Activated CD8-positive, alpha-beta memory T cell treated with anti-CD3 and anti-CD28 coated beads, Interleukin-2, amount 50 U/mL, for 24 hours (primary cell): ENCODE measurements around the gene KRT80.
"Not testable (repeated sequence)": the region's sequence is repeated elsewhere in the genome, so short reads cannot be mapped to it uniquely, and the experiment has no call there.

Experiments used
- DNase-seq: peaks from one replicate; pipeline ENCODE4 v3.0.0-alpha.2; 2020; ENCODE audit errors: extremely low read depth

The KRT80 gene

DNA sequence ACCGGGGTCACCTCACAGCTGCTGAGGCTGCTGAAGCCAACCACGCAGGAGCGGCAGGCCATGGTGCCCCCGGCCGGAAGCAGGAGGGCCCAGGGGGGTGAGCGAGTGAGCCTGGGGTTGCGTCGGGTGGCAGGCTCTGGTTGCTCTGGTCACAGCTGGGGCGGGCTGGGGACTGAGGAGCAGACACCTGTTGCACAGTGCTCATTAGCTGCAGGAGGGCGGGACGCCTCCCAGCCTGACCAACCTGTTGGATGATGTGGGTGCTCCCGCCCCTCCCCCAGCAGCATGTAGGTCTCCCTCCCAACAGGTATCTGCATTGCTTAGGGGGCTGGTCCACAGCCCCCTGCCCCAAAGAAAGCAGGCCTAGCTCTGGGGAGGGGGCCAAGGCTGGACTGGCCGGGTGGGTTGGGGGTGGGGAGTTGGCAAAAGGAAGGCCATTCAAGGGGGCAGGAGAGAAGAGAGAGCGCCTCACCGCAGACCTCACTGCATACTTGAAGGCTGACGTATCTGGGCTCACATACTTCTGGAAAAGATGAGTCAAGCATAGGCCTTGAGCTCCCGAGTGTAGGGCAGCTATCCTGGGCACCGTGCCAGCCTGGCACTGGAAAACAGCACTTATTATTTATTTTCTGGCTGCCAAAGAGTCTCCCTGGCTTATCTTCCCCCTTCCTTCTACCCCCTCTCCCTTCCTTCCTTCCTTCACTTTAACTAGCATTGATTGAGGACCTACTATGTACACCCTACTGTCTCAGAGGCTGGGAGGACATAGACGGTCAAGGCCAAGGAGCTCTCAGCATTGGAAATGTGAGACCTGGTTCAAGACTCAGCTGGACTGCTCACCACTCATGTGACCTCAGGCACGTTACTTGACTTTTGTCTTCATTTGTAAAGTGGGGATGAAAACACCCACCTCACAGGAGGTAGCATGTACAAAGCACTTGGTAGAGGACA, at the start of gene KRT80:
Gene KRT80 (minus strand): TSS at position 174 of the 951 bp plus-strand sequence. CDS start 112 bp downstream, at position 62.
- no peak for DNase-seq

DNA sequence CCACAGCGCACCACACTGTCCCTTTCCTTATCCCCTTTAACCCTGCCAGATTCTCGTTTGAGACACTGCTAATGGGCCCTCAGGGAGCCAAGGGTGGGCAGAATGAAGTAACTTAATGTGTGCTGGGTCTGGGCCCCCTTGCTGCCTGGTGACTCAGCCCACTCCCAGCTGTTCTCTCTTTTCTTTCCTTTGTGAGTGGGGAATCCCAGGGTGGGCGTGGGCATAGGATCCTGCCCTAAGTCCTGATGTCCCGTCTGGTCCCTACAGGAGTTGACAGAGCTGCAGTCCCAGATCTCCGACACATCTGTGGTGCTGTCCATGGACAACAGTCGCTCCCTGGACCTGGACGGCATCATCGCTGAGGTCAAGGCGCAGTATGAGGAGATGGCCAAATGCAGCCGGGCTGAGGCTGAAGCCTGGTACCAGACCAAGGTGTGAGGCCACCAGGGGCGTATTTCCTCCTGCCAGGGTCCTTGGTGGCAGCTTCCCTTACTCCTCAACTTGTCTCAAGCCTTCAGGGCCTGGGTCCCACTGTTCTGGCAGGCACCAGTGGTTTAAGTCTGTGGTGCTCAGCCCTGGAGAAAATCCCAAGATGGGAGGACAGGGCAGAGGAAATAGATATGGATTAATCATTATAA, 49.5 kb upstream of the KRT80 start:
- DNase-seq = no peak

DNA sequence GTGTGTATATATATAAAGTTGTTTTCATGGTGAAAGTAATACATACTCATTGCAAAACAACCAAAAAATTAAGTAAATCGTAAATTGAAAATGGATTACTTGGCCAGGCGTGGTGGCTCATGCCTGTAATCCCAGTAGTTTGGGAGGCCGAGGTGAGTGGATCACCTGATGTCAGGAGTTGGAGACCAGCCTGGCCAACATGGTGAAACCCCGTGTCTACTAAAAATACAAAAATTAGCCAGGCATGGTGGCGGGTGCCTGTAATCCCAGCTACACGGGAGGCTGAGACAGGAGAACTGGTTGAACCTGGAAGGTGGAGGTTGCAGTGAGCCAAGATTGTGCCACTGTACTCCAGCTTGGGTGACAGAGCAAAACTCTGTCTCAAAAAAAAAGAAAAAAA, 48.4 kb upstream of the KRT80 start:
- not testable (repeated sequence) for DNase-seq

DNA sequence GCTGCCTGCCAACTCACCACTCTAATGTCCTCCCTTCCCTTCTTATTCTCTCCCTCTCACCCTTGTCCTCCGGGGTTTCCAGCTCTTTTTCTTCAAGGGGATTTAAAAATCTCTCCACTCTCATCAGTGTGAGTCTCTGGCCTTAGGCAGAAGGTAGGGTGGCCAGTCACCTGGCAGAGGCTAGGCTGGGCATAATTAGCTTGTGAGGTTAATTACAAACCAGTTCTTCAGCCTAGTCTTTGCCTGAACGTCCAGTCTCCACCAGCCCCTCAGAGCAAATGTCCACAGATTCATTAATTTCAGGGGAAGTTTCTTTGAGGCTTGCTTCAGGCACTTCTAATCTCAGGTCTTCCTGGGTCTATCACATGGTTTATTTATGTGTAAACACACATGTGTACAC, 48.0 kb upstream of the KRT80 start:
- DNase-seq = no peak

DNA sequence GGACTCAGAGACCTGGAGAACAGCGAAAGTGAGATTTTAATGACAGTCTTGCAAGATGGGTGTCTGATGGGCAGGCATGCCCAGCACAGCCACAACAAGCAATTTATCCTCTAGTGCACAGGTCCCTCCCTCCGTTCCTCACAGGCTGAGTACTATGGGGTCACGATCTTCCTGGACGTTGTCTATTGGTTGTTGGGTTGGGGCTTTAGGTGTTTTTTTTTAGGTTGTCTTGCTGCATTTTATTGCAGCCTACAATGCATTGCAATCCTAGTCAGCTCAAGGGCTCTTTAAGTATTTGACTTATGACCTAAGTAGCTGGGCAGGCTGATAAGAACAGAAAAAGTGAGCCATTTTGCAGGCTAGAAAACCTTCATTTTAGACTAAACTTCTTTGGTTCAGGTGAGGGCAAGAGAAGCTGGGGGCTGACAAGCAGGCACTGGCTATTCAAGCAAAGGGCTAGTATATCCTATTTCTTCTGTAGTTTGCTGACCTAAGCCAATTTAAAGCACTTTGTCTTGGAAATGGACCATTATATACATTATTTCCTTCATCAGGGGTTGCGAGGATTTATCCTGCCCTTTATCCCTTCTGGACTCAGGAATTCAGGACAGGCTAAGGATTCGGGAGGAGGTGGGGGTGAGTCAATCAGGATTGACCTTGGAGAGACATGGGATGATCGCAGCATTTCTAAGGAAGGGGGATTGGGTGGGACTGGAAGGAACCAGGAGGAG, 47.3 kb upstream of the KRT80 start:
- no peak for DNase-seq

DNA sequence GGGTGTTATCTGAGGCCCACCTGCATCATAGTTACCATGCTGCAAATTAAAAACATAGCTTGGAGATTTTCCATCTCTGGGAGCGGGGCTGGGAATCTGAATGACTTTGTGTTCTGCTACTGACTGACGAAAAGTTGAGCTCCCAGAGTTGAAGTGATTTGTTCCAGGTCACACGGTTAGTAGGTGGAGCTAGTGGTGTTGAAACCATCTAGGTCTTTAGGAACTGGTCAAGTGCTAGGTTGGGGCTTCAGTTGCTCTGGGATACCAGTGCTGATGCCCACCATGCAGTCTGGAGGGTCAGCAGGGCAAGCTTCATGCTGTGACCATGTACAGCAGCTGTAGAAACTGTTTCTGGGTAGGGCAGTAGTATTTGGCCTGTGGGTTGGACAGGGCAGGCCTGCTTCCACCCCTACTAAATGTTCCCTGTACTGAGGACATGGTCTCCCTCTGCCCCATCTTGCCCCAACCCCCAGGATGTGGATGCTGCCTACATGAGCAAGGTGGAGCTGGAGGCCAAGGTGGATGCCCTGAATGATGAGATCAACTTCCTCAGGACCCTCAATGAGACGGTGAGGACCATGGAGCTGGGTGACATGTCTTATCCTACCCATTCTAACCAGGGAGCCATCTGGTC, 46.5 kb upstream of the KRT80 start:
- DNase-seq = no peak

DNA sequence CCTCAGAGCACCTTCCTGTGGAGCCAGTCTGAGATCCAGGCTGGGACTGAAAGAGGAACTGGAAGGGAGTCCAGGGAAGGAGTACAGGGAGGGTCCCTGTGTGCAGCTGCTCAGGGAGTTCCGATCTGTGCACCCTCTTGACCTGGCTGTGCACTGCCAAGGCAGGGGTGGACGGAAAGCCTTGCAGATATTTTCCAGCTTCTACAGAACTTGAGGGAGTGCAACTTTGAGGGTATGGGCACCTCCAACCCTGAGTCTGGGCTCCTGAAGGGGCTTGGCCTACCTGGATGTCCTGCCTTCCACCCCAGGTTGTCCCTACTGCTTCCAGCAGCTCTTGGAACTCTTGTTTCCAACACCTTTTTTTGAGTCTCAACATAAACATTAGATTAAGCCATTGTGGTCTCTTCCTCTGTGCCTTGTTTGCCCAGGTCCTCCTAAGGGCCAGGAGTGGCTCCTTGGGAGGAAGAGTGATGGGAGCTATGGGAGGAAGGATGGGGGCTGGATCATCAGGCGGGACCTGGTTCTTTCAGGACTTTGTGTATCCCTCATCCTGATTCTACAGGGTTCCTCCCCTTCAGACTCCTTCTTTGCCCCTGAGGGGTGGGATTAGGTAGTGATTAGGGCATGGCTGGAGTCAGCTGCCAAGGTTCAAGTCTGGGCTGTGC, 44.7 kb upstream of the KRT80 start:
- no peak for DNase-seq

DNA sequence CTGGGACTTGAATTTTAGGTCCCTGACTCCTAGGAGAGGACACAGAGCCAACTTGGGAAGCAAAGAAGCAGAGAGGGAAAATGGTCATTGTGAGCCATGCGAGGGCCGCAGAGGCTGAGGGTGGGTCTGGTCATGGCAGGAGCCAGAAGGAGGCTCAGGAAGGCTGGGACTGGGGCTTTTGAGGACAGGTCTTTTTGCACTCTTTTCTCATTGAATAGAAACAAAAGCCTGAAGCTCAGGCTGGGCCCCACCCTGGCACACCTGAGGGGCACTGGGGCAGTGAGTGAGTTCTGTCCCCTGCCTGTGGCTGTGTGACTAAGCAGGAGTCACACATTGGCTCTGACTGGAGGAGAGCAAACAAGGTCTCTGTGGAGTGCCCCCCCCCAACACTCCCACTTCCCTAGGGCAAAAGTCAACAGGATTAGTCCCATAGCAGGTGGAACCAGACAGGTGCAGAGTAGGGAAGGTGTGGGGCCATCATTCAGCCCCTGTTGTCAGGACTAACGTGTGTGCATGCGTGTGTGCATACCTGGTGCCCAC, 44.1 kb upstream of the KRT80 start:
- DNase-seq = no peak

DNA sequence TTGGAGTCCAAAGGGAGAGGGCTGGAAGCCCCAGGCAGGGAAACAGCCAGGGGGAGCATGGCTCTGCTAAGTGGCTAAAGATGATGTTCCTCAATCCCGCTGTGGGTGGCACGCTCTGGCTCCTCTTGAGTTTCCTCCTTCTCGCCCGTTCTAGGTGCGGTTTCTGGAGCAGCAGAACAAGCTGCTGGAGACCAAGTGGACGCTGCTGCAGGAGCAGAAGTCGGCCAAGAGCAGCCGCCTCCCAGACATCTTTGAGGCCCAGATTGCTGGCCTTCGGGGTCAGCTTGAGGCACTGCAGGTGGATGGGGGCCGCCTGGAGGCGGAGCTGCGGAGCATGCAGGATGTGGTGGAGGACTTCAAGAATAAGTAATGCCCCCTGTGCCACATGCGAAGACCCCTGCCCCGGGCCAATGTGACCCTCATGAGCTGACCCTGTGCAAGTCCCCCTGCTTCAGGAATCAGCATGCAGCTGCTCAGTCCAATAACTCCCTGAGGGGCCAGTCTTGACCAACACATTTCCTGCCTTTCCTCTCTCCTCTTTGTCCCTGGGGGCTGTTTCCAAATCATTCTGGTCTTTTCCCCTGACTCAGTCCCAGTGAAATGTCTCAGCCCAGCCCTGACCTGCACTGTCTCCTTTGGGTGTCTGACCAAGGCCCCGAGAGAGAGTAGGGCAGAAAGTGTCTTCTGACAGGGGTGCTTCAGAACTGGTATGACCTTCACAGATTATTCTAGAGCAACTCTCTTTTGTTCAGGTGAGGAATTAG, 43.4 kb upstream of the KRT80 start:
- DNase-seq = no peak

DNA sequence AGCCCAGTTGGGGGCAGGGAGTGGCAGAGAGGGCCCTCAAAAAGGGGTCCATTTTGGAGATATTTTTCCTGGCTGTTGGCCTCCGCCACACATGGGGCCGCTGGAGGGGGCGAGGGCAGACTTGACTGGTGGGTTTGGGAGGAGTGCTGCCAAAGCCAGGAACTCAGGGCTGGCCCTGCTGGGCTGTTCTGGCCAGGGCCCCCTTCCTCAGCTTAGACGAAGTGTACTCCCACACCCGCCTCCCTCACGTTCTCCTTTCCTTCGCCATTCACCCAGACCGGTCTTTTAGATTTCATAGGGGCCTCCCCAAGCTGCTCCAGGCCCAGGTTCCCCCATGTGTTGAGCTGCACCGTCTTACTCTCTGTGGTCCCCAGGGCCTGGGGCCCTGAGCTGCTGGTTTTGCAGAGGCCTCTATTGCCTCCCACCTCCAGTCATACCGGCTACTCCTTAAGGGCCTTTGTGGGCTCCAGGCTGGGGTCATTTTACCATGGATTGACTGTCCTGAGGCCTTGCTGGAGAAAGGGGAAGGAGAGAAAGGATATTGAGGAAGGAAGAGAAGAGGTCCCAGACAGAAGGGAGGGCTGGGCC, 42.5 kb upstream of the KRT80 start:
- DNase-seq = no peak

DNA sequence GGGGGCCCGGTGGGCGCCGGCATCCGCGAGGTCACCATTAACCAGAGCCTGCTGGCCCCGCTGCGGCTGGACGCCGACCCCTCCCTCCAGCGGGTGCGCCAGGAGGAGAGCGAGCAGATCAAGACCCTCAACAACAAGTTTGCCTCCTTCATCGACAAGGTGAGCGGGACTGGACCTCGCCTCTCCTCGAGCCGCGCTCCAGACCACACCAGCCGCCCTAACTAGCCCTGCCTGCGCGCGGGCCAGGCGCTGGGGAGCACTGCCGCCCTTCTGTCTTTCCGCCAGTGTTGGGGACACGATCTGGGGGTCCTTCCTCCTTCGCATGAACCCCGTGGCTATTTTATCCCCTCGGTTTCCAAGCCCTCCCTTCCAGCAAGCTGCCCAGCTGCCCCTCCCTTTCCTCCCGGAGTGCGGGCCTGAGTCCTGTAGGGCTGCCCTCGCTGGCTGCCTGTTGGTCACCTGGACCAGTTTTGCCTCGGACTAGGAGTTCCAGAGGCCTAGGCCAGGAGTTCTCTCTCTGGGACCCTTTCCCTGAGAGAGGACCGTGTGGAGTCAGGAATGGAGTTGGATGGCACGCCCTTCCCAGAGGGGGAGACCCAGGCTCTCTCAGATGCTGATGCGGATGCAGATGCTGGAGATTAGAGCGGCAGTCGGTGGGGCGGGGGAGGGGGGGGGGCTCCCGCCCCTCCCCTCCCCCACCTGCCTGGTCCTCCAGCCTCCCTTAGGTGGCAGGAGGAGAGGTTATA, 41.8 kb upstream of the KRT80 start:
- no peak for DNase-seq

DNA sequence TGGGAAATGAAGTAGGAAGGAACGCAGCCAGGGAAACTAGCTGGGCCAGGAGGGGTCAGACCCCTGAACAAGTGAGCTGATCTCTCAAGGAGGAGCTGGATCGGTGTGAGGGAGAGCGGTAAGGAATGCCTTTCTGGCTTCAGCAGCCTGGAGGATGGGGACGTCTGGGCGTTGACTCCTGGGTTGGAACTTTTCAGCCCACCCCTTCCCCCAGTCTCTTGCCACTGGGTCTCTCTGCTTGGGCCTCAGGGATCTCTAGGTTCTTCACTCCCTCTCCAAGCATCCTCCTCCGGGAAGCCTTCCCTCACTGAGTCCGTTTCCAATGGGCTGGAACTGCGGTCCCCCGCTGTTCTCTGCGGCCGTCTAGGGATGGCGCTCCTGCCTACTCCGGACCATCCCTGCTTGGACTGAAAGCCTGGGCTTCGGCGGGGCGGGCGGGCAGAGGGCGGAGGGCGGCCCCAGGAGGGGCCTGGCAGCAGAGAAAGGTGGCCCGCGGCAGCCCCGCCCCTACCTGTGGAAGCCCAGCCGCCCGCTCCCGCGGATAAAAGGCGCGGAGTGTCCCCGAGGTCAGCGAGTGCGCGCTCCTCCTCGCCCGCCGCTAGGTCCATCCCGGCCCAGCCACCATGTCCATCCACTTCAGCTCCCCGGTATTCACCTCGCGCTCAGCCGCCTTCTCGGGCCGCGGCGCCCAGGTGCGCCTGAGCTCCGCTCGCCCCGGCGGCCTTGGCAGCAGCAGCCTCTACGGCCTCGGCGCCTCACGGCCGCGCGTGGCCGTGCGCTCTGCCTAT, 41.1 kb upstream of the KRT80 start, which contains the start of gene KRT7:
Gene KRT7 (plus strand): TSS at position 570 of the 788 bp plus-strand sequence. CDS start 54 bp downstream, at position 624.
- no peak for DNase-seq

DNA sequence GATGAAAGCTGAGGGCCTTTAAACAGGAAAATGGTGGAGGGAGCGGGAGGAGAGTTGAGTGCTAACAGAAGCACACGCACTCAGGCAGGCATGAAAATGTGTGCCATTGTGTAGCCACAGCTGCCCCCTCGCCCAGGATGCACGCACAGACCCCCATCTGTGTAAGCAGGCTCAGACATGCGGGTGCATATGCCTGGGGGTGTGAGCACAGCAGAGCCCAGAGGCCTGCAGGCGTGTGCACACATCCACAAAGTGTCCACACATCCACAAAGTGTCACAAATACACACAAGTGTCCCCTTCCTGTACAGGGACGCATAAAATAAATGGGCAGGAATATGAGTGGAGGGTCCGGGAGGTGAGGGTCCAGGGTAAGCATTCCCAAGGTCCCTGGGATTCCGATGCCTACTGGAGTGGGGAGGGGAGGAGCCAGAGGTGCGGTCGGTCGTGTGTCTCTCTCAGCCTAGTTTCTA, 40.4 kb upstream of the KRT80 start:
- DNase-seq = no peak

DNA sequence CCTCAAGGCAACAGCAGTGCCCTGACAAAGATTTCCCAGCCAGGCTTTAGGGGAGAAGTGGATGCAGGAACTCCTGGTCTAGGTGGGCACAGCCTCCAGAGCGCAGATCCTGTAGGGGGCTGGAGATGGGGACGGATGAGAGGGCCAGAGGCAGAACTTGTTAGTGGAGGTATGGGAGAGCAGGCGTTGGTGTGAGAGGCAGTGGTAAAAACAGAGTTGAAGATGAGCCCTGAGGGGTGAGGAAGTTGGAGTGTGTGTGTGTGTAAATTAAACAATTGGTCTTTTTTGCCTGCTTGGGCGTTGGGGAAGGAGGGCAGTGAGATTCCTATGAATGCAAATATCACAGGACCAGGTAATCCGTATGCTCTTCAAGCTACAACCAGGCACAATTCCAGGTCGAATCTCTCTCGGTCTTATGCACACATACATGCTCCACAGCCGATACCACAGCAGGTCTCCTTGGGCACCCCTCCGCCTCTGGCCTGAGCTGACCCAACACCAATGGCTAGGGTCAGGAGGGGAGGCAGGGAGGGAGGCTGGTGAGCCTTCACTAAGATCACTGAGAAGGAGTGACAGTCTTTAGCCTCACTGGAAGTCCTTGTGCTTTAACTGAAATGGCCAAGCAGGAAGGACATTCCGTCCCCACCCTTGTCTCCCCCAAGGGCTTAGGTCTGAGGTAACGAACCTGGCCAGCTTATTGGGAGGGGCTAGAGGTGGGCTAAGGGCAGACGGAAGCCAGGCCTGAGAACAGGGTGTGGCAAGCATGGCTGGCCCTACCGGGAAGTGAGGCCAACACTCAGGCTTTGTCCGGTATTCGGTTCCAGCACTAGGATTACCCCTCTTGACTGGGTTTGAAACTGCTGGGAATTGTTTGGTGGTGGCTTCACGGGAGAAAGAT, 39.7 kb upstream of the KRT80 start:
- DNase-seq = no peak

DNA sequence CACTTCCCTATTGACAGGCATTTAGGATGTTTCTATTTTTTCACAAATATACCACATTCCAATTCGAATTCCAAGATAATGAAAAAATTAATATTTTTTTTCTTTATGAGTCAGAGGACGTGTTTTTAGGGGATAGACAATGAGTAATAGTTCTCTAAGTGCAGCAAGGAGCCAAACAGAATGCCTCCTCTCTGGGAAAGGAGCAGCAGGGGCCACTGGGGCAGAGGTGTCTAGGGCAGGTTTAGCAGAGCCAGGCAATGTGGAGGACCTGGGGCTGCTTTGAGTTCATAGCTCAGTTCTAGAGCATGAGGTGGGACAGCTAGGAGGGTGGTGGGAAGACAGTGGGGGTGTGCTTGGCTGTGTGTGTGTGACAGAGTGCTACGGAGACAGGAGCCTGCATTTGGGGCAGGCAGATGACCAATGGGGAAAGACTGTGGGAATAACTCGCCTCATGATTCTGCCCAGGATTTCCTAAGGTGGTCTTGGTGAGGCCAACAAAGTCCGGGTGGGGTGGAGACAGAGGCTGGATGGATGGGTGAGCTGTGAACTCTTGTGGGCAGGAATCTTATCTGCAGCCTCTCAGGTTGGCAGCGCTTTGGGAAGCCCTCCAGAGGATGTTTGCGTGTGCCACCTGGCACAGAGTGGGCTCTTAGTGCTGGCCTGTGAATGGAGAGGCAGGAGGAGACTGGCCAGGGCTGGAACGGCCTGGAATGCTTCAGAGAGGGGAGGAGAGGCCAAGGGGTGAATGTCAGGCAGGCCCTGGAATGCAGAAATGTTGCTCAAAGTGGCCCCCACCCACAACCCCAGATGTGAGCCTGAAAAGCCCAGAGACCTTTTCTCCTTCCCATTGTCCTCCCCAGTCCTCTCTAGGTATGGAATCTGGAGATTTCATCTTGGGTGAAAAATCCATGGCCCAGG, 38.8 kb upstream of the KRT80 start:
- no peak for DNase-seq

DNA sequence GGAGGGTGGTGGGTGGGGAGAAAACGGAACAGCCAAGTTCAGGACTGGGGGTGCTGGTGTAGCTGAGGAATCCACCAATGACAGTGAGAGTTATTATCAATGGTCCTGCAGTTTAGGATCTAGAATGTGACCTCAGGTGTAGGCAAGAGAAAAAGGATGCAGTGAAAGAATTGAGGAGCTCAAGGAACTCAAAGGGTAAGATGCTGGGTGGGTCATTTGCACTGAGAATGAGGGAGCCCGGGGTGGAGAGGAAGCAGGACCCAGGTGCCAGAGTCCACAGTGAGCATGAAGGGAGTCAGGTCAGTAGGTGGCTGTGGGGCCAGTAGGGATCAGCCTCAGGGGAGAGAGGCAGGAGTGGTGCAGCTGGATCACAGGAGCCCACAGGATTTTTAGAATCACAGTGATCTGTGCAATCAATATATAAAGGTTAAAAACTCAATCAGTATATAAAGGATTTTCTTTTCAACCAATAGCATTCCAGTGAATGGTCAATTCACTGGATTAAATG, 38.1 kb upstream of the KRT80 start:
- DNase-seq = no peak
